C4-2B (cell line): ENCODE data around the gene KRTAP4-2.
"Not testable (repeated sequence)": the region's sequence is repeated elsewhere in the genome, so short reads cannot be mapped to it uniquely, and the experiment has no call there.

Experiments
- H3K27ac ChIP-seq: fragments of 450-650 bp; 2 replicates; pipeline ENCODE4 v1.5.1; 2017
- ZFX ChIP-seq: fragments of 450-650 bp; IDR thresholded peaks from 2 replicates; pipeline ENCODE4 v1.6.1; 2017
- TF ChIP-seq, protein P1 (sequence below): fragments of 450-650 bp; conservative IDR thresholded peaks from 2 replicates; pipeline ENCODE4 v1.5.1; 2017; ENCODE audit warnings: mild to moderate bottlenecking

KRTAP4-2 gene

DNA sequence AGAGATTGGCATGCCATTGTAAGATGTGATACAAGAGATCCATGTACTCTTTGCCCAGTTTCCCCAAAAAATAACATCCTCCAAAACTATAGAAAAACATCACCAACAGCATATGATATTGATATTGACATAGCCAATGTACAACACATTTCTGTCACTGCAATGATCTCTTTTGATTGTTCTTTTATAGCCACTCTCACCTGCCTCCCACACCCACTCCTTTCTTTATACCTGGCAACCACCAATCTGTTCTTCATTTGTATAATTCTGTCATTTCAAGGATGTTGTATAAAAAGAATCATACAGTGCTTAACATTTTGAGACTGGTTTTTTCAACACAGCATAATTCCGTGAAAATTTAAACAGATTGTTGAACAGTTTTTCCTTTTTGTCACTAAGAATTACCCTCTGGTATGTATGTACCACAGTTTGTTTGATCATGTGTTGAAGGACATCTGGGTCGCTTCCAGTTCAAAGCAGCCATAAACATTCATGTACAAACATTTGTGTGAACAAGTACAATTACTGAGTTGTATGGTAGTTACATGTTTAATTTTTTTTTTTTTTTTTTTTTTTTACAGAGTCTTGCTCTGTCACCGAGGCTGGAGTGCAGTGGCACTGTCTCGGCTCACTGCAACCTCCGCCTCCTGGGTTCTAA, 21.5 kb upstream of the KRTAP4-2 start:
- H3K27ac ChIP-seq: no peak overlapping the region
- TF ChIP-seq, protein P1, sequence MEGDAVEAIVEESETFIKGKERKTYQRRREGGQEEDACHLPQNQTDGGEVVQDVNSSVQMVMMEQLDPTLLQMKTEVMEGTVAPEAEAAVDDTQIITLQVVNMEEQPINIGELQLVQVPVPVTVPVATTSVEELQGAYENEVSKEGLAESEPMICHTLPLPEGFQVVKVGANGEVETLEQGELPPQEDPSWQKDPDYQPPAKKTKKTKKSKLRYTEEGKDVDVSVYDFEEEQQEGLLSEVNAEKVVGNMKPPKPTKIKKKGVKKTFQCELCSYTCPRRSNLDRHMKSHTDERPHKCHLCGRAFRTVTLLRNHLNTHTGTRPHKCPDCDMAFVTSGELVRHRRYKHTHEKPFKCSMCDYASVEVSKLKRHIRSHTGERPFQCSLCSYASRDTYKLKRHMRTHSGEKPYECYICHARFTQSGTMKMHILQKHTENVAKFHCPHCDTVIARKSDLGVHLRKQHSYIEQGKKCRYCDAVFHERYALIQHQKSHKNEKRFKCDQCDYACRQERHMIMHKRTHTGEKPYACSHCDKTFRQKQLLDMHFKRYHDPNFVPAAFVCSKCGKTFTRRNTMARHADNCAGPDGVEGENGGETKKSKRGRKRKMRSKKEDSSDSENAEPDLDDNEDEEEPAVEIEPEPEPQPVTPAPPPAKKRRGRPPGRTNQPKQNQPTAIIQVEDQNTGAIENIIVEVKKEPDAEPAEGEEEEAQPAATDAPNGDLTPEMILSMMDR: no peak

GRCh38 chr17:41196068-41196467, 18.0 kb upstream of the KRTAP4-2 start:
- TF ChIP-seq ZFX: no peak
- TF ChIP-seq, protein P1: no peak
- no peak overlapping the region for H3K27ac ChIP-seq

GRCh38 chr17:41190328-41190727, 12.3 kb upstream of the KRTAP4-2 start:
- TF ChIP-seq, protein P1: no peak
- no peak for TF ChIP-seq ZFX
- no peak overlapping the region for H3K27ac ChIP-seq

GRCh38 chr17:41189837-41190318, 11.9 kb upstream of the KRTAP4-2 start, which contains the start of gene KRTAP9-1:
Gene KRTAP9-1 (plus strand): TSS chr17:41189887. CDS start chr17:41189887, 0 bp downstream.
- H3K27ac ChIP-seq: not testable (repeated sequence)

DNA sequence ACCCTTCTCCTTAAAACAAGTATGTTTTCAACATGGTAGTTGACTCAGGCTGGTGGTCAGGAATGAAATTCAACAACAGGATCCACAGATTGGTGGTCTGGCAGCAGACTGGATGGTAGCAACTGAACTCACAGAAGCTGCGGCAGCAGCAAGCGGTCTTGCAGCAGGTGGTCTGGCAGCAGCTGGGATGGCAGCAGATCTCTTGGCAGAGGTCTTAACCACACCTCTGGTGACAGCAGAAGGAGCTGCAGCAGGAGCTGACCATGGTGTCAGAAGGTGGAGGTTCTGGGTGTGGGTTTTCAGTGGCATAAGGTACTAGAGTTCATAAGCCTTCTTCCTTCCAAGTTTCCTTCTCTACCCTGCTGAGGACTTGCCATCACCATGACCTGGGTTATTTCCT, 8.9 kb upstream of the KRTAP4-2 start:
- no peak overlapping the region for H3K27ac ChIP-seq
- TF ChIP-seq ZFX: no peak
- TF ChIP-seq, protein P1: no peak

DNA sequence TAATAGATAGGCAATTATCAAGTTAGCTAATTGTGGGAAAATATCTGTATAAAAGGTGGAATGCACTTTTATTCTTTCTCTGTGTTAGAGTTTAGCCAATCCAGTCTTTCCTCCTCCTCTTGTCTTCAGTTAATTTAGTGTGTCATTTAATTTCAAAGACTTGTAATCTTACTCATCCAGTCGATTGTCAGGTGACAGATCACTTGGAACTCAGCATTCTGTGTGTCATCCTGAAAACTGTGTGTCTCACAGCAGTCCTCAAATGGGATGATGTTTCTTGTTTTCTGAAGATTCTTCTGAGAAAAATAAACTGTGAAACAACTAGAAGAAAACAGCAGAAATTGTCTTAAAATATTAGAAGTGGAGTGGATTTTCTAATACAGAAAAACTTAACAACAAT, 7.0 kb upstream of the KRTAP4-2 start:
- TF ChIP-seq, protein P1: no peak
- no peak for TF ChIP-seq ZFX
- no peak overlapping the region for H3K27ac ChIP-seq

DNA sequence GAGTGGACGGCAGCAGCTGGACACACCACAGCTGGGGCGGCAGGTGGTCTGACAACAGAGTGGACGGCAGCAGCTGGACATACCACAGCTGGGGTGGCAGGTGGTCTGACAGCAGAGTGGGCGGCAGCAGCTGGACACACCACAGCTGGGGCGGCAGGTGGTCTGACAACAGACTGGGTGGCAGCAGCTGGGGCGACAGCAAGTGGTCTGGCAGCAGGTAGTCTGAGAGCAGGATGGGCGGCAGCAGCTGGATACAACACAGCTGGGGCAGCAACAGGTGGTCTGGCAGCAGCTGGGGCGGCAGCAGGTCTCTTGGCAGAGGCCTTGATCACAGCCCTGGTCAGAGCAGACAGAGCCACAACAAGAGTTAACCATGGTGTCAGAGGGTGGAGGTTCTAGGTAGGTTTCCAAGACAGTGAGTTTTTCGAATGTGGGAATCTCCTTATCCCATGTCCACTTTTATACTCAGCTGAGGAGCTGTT, 6.5 kb upstream of the KRTAP4-2 start, which contains the start of gene KRTAP4-1:
Gene KRTAP4-1 (minus strand): TSS at position 432 of the 482 bp plus-strand sequence. CDS start 57 bp downstream, at position 375.
- TF ChIP-seq ZFX: no peak
- H3K27ac ChIP-seq: no peak within 1 kb of the TSS

- TF ChIP-seq, protein P1: no peak
- no peak for TF ChIP-seq ZFX
- no peak overlapping the region for H3K27ac ChIP-seq
Observed at GRCh38 chr17:41178843-41179616, 1.0 kb upstream of the KRTAP4-2 start.
